ENCODE measurements around the gene GABRB3.

The GABRB3 gene

DNA sequence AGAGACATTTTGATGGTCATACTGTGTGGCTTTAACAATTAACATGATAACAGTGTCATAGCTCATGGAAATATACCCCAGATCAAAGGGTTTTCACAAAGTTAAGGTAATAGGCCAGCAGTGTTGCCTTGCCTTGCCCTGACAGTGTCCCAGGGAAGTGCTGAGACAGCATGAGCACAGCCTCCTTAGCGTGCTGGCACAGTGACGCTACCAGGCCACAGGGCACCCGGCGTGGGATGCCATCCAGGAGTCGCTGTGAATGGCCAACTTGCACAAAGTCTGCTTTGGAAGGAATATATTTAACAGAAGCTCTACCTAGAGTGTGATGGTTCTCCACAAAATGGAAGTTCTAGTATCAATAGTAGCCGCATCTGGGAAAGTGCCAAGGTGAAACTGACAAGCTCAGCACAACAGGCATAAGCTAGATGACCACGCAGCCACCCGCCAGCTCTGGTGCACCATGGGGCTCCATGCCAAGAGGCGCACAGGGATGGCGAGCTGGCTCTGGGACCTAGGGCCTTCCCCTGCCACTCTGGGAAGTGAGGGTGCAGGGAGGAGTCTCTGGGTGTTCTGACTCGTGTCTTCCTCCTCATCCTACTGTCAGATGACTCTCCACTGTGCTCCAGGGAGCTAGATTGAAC is 86.2 kb downstream of the GABRB3 start:
- TF ChIP-seq, protein P1, sequence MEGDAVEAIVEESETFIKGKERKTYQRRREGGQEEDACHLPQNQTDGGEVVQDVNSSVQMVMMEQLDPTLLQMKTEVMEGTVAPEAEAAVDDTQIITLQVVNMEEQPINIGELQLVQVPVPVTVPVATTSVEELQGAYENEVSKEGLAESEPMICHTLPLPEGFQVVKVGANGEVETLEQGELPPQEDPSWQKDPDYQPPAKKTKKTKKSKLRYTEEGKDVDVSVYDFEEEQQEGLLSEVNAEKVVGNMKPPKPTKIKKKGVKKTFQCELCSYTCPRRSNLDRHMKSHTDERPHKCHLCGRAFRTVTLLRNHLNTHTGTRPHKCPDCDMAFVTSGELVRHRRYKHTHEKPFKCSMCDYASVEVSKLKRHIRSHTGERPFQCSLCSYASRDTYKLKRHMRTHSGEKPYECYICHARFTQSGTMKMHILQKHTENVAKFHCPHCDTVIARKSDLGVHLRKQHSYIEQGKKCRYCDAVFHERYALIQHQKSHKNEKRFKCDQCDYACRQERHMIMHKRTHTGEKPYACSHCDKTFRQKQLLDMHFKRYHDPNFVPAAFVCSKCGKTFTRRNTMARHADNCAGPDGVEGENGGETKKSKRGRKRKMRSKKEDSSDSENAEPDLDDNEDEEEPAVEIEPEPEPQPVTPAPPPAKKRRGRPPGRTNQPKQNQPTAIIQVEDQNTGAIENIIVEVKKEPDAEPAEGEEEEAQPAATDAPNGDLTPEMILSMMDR (IDR thresholded peaks at IDR 0.05; ENCODE audit: insufficient read depth, low read length, poor library complexity, severe bottlenecking): no peak
- no peak overlapping the region for H3K4me3 ChIP-seq (replicated peaks; ENCODE audit: low read depth, low read length)
- no peaks in the 10 kb centered on the region for H3K36me3 ChIP-seq (ENCODE audit: control insufficient read depth, insufficient read depth, low read length)
- no peaks in the 10 kb centered on the region for H3K27me3 ChIP-seq (replicated peaks; ENCODE audit: control insufficient read depth, insufficient read depth, low read length)
- no peak for DNase-seq (ENCODE audit: extremely low read depth, insufficient read length)

DNA sequence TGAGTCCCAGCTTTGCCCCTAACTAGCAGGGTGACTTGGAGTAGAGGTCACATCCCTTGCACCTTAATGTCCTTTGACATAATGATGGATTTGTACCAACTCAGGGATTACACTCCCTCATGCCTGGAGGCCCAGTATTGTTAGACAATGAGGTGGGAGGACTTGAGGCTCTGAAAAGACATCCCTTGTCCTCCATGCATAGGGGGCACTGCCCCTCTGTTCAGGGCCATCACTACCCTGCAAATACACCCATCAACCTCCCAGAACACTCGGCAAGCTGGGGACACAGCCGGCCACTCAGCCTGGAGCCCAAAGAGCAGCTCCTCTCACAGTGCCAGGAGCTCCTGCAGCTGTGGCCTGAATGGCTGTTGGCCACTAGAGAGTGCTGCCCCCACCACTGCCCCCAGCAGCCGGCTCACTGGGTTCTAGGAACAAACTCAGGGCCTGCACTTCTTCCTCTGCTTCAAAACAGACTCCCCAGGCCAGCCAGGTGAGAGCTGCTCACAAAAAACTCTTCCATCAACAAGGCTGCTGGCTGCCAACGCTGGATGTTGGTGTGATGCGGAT is 90.2 kb downstream of the GABRB3 start:
- Histone ChIP-seq H3K4me3 (replicated peaks; ENCODE audit: low read depth, low read length) (no peak overlapping the region), H3K27me3 (replicated peaks; ENCODE audit: control insufficient read depth, insufficient read depth, low read length) (no peaks in the 10 kb centered on the region), H3K36me3 (ENCODE audit: control insufficient read depth, insufficient read depth, low read length) (no peaks in the 10 kb centered on the region)
- TF ChIP-seq, protein P1 (IDR thresholded peaks at IDR 0.05; ENCODE audit: insufficient read depth, low read length, poor library complexity, severe bottlenecking): no peak
- no peak for DNase-seq (ENCODE audit: extremely low read depth, insufficient read length)

DNA sequence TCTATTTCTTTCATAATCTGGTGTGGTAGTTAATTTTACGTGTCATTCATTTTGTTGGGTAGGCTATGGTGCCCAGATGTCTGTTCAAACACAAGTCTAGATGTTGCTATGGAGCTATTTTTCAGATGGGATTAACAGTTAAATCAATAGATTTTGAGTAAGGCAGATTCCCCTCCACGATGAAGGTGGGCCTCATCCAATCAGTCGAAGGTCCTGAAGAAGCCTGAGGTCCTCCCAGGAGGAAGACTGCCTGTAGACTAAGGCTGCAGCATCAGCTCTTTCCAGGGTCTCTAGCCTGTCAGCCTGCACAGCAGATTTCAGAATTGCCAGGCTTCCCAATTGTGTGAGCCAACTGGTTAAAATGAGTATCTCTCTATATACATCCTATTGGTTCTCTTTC is 92.9 kb downstream of the GABRB3 start:
- H3K27me3 ChIP-seq (replicated peaks; ENCODE audit: control insufficient read depth, insufficient read depth, low read length): no peaks in the 10 kb centered on the region
- DNase-seq (ENCODE audit: extremely low read depth, insufficient read length): no peak
- TF ChIP-seq, protein P1 (IDR thresholded peaks at IDR 0.05; ENCODE audit: insufficient read depth, low read length, poor library complexity, severe bottlenecking): no peak
- no peaks in the 10 kb centered on the region for H3K36me3 ChIP-seq (ENCODE audit: control insufficient read depth, insufficient read depth, low read length)
- no peak overlapping the region for H3K4me3 ChIP-seq (replicated peaks; ENCODE audit: low read depth, low read length)

DNA sequence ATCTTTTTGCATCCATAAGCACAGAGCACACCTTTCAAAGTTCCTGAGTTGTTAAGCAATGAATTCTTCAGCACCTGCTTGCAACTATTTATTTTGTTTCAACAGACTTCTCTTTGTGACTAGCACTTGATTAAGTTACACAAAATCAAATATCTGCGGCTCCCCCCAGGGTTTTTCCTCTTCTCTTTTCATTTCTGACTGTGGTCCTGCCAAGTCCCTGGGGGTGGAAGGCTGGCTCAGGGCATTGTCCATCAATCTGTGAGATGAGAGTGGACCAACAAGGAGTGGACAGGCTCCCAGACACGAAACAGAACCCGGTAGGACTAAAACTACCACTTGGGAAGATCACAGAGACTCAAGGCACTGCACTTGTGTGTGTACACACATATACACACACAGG is 96.8 kb downstream of the GABRB3 start:
- no peak for DNase-seq (ENCODE audit: extremely low read depth, insufficient read length)
- Histone ChIP-seq H3K27me3 (replicated peaks; ENCODE audit: control insufficient read depth, insufficient read depth, low read length) (no peaks in the 10 kb centered on the region), H3K4me3 (replicated peaks; ENCODE audit: low read depth, low read length) (no peak overlapping the region), H3K36me3 (ENCODE audit: control insufficient read depth, insufficient read depth, low read length) (no peaks in the 10 kb centered on the region)
- TF ChIP-seq, protein P1 (IDR thresholded peaks at IDR 0.05; ENCODE audit: insufficient read depth, low read length, poor library complexity, severe bottlenecking): no peak

DNA sequence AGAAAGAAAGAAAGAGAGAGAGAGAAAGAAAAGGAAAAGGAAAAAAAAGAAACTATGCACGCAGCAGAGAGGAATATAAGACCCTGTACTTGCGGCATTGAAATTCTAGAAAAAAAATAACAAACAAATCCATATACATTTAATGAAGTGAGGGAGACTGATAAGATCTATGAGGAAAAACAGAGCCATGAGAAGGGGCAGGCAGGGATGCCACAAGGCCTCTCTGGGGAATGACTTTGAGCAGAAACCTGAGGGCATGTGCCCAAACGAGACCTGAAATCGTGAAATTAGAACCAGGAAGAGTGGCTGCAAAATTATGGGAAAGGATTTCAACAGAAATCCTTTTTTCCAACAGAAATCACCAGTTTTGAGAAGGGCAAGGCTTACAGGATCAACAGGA is 98.4 kb downstream of the GABRB3 start:
- Histone ChIP-seq H3K27me3 (replicated peaks; ENCODE audit: control insufficient read depth, insufficient read depth, low read length) (no peaks in the 10 kb centered on the region), H3K36me3 (ENCODE audit: control insufficient read depth, insufficient read depth, low read length) (no peaks in the 10 kb centered on the region), H3K4me3 (replicated peaks; ENCODE audit: low read depth, low read length) (no peak overlapping the region)
- TF ChIP-seq, protein P1 (IDR thresholded peaks at IDR 0.05; ENCODE audit: insufficient read depth, low read length, poor library complexity, severe bottlenecking): no peak
- no peak for DNase-seq (ENCODE audit: extremely low read depth, insufficient read length)

Data from GM06990 (cell line).